NB4 (cell line): ENCODE data around the gene ROR2.

Experiments used
- POLR2A ChIP-seq: IDR thresholded peaks from 2 replicates; pipeline ENCODE4 v1.6.1; 2011; ENCODE audit warnings: mild to moderate bottlenecking; ENCODE audit not compliant: insufficient read length; ENCODE audit errors: extremely low read depth
- TF ChIP-seq, protein P1 (sequence below): IDR thresholded peaks from one replicate; pipeline ENCODE4 v1.5.1; 2012; ENCODE audit warnings: low read depth, low read length

DNA sequence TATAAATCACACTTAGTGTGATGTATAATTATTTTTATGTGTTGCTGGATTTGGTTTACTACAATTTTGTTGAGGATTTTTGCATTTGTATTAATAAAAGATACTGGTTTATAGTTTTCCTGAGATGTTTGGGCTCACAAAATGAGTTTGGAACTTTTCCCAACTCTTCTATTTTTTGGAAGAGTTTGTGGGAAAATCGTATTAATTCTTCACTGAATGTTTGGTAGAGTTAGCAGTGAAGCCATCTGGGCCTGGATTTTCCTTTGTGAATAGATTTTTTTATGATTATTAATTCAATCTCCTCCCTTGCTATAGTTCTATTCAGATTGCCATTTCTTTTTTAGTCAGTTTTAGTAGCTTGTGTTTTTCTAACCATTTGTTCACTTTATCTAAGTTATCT, 324.7 kb downstream of the ROR2 start:
- no peak for TF ChIP-seq POLR2A
- TF ChIP-seq, protein P1, sequence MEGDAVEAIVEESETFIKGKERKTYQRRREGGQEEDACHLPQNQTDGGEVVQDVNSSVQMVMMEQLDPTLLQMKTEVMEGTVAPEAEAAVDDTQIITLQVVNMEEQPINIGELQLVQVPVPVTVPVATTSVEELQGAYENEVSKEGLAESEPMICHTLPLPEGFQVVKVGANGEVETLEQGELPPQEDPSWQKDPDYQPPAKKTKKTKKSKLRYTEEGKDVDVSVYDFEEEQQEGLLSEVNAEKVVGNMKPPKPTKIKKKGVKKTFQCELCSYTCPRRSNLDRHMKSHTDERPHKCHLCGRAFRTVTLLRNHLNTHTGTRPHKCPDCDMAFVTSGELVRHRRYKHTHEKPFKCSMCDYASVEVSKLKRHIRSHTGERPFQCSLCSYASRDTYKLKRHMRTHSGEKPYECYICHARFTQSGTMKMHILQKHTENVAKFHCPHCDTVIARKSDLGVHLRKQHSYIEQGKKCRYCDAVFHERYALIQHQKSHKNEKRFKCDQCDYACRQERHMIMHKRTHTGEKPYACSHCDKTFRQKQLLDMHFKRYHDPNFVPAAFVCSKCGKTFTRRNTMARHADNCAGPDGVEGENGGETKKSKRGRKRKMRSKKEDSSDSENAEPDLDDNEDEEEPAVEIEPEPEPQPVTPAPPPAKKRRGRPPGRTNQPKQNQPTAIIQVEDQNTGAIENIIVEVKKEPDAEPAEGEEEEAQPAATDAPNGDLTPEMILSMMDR, result no peak
